ENCODE results near the gene SLC16A14.
"Not testable (repeated sequence)": the region's sequence is repeated elsewhere in the genome, so short reads cannot be mapped to it uniquely, and the experiment has no call there.

- TF ChIP-seq, protein P1, sequence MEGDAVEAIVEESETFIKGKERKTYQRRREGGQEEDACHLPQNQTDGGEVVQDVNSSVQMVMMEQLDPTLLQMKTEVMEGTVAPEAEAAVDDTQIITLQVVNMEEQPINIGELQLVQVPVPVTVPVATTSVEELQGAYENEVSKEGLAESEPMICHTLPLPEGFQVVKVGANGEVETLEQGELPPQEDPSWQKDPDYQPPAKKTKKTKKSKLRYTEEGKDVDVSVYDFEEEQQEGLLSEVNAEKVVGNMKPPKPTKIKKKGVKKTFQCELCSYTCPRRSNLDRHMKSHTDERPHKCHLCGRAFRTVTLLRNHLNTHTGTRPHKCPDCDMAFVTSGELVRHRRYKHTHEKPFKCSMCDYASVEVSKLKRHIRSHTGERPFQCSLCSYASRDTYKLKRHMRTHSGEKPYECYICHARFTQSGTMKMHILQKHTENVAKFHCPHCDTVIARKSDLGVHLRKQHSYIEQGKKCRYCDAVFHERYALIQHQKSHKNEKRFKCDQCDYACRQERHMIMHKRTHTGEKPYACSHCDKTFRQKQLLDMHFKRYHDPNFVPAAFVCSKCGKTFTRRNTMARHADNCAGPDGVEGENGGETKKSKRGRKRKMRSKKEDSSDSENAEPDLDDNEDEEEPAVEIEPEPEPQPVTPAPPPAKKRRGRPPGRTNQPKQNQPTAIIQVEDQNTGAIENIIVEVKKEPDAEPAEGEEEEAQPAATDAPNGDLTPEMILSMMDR (IDR thresholded peaks at IDR 0.05; ENCODE audit: poor library complexity, severe bottlenecking), result not testable (repeated sequence)
- not testable (repeated sequence) for TF ChIP-seq EZH2 (IDR thresholded peaks at IDR 0.05; ENCODE audit: borderline replicate concordance, insufficient read depth, low read length, poor library complexity, severe bottlenecking); SMC3 (conservative IDR thresholded peaks at IDR 0.05; ENCODE audit: poor library complexity); TAF1 (IDR thresholded peaks at IDR 0.05; ENCODE audit: low read depth); POLR2AphosphoS5 (IDR thresholded peaks at IDR 0.05)
- TF ChIP-seq, protein P2, sequence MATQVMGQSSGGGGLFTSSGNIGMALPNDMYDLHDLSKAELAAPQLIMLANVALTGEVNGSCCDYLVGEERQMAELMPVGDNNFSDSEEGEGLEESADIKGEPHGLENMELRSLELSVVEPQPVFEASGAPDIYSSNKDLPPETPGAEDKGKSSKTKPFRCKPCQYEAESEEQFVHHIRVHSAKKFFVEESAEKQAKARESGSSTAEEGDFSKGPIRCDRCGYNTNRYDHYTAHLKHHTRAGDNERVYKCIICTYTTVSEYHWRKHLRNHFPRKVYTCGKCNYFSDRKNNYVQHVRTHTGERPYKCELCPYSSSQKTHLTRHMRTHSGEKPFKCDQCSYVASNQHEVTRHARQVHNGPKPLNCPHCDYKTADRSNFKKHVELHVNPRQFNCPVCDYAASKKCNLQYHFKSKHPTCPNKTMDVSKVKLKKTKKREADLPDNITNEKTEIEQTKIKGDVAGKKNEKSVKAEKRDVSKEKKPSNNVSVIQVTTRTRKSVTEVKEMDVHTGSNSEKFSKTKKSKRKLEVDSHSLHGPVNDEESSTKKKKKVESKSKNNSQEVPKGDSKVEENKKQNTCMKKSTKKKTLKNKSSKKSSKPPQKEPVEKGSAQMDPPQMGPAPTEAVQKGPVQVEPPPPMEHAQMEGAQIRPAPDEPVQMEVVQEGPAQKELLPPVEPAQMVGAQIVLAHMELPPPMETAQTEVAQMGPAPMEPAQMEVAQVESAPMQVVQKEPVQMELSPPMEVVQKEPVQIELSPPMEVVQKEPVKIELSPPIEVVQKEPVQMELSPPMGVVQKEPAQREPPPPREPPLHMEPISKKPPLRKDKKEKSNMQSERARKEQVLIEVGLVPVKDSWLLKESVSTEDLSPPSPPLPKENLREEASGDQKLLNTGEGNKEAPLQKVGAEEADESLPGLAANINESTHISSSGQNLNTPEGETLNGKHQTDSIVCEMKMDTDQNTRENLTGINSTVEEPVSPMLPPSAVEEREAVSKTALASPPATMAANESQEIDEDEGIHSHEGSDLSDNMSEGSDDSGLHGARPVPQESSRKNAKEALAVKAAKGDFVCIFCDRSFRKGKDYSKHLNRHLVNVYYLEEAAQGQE (IDR thresholded peaks at IDR 0.05; ENCODE audit: borderline replicate concordance), result not testable (repeated sequence)
Measured at GRCh38 chr2:230101967-230102366, 33.2 kb upstream of the SLC16A14 start.
